Endothelial cell of umbilical vein (primary cell): Measurements from ENCODE around the gene LMCD1. TPM values are rescaled to one million over a fixed set of nuclear protein-coding genes. Genes with fewer than 3 reads are reported as not detected.

ENCODE experiments used
- BruUV-seq: library from RNA; stranded (reverse); fragments of 400-500 nt; replicated peaks from 2 replicates; lab custom pipeline; 2021; lab: Mats Ljungman, UMichigan
- CTCF ChIA-PET: fragments of 300-600, 350-600 bp; sonication (Branson Sonifier 250); formaldehyde crosslinking; loops from one replicate; lab custom pipeline; 2021; ENCODE audit warnings: antibody characterized with exemption, inconsistent platforms; lab: Charles Lee
- POLR2A ChIA-PET: fragments of 300-600, 350-600 bp; sonication (Branson Sonifier 250); formaldehyde crosslinking; loops from one replicate; lab custom pipeline; 2021; ENCODE audit warnings: antibody characterized with exemption, inconsistent platforms; lab: Charles Lee
- DNase-seq: peaks from one replicate; pipeline ENCODE4 v3.0.0-alpha.2; 2011; ENCODE audit warnings: low read depth, low spot score
- FAIRE-seq: peaks from 2 replicates; lab custom pipeline; 2011; peaks lifted over from hg19 to GRCh38; lab: Jason Lieb, UNC
- H2AFZ ChIP-seq: 2 replicates; pipeline ENCODE4 v1.6.0; 2012; ENCODE audit warnings: low read depth, low read length, control low read depth, inconsistent platforms
- H3K27ac ChIP-seq: 2 replicates; pipeline ENCODE4 v1.5.1; 2011; ENCODE audit warnings: low read depth, mild to moderate bottlenecking, control low read depth, low read length, moderate library complexity; ENCODE audit not compliant: insufficient read depth
- H3K27me3 ChIP-seq, 2 experiments: 2 replicates each; pipeline versions ENCODE4 v1.6.0 to v1.6.1; 2011; ENCODE audit warnings: low read length in 2 of 2, mixed read lengths in 1 of 2; ENCODE audit not compliant: control insufficient read depth in 2 of 2, insufficient read depth in 2 of 2
- H3K36me3 ChIP-seq, 2 experiments: 2 replicates in 1 of 2; 3 replicates in 1 of 2; pipeline ENCODE4 v1.5.1; 2011; ENCODE audit warnings: low read length in 2 of 2, mild to moderate bottlenecking in 1 of 2, moderate library complexity in 1 of 2; ENCODE audit not compliant: control insufficient read depth in 2 of 2, insufficient read depth in 2 of 2; ENCODE audit errors: extremely low read depth in 1 of 2
- H3K4me1 ChIP-seq: 3 replicates; pipeline ENCODE4 v1.5.1; 2011; ENCODE audit warnings: mild to moderate bottlenecking, low read length; ENCODE audit not compliant: control insufficient read depth, insufficient read depth; ENCODE audit errors: extremely low read depth
- H3K4me2 ChIP-seq: 2 replicates; pipeline ENCODE4 v1.6.1; 2011; ENCODE audit warnings: low read length, control low read depth, mixed read lengths; ENCODE audit not compliant: insufficient read depth
- H3K4me3 ChIP-seq, 3 experiments: fragments of 200-600 bp in 1 of 3; sonication (generic), shearing (Covaris generic) in 1 of 3; replicated peaks in 1 of 3; 2 replicates each; pipeline ENCODE4 v1.5.1; 2011 to 2016; ENCODE audit warnings: control low read depth in 3 of 3, low read length in 3 of 3, mild to moderate bottlenecking in 2 of 3, inconsistent platforms in 1 of 3, low read depth in 1 of 3, moderate library complexity in 1 of 3; ENCODE audit not compliant: insufficient read depth in 1 of 3
- H3K79me2 ChIP-seq: 2 replicates; pipeline ENCODE4 v1.6.0; 2012; ENCODE audit warnings: low read length, inconsistent platforms; ENCODE audit not compliant: control insufficient read depth, insufficient read depth
- H3K9ac ChIP-seq: replicated peaks from 2 replicates; pipeline ENCODE3; 2011; ENCODE audit warnings: low read length, control low read depth; ENCODE audit not compliant: insufficient read depth; ENCODE audit errors: extremely low read depth
- H3K9me1 ChIP-seq: replicated peaks from 3 replicates; pipeline ENCODE4 v1.6.0; 2011; ENCODE audit warnings: mild to moderate bottlenecking, low read length; ENCODE audit not compliant: control insufficient read depth, insufficient read depth; ENCODE audit errors: extremely low read depth
- H3K9me3 ChIP-seq: replicated peaks from 2 replicates; pipeline ENCODE4 v1.5.1; 2012; ENCODE audit warnings: low read length, inconsistent platforms; ENCODE audit not compliant: control insufficient read depth, insufficient read depth
- H4K20me1 ChIP-seq: replicated peaks from 2 replicates; pipeline ENCODE3; 2011; ENCODE audit warnings: mild to moderate bottlenecking, low read length; ENCODE audit not compliant: control insufficient read depth, insufficient read depth; ENCODE audit errors: extremely low read depth
- CTCF ChIP-seq, 2 donors: IDR thresholded peaks; 1 replicate in 1 of 2; 2 replicates in 1 of 2; pipeline ENCODE4 v1.5.1; 2011; ENCODE audit warnings: low read length in 2 of 2, mild to moderate bottlenecking in 2 of 2, moderate library complexity in 2 of 2, control low read depth in 1 of 2, inconsistent platforms in 1 of 2, low read depth in 1 of 2; ENCODE audit not compliant: insufficient read depth in 1 of 2; ENCODE audit errors: extremely low read depth in 1 of 2
- EZH2 ChIP-seq: IDR thresholded peaks from 2 replicates; pipeline ENCODE4 v1.6.1; 2012; ENCODE audit warnings: borderline replicate concordance, low read depth, mild to moderate bottlenecking, moderate library complexity, low read length, inconsistent platforms; ENCODE audit not compliant: severe bottlenecking
- FOS ChIP-seq: IDR thresholded peaks from 2 replicates; pipeline ENCODE4 v1.6.1; 2011; ENCODE audit warnings: mild to moderate bottlenecking, low read length, moderate library complexity, borderline replicate concordance; ENCODE audit not compliant: insufficient read depth
- GATA2 ChIP-seq: IDR thresholded peaks from 2 replicates; pipeline ENCODE4 v1.7.0; 2011; ENCODE audit warnings: low read depth, mild to moderate bottlenecking, moderate library complexity, mixed read lengths, low read length; ENCODE audit not compliant: insufficient read length, insufficient read depth
- JUN ChIP-seq: IDR thresholded peaks from 2 replicates; pipeline ENCODE4 v1.6.1; 2011; ENCODE audit warnings: borderline replicate concordance, low read depth; ENCODE audit not compliant: insufficient read length, insufficient read depth
- MAX ChIP-seq: IDR thresholded peaks from 2 replicates; pipeline ENCODE4 v1.6.1; 2011; ENCODE audit not compliant: insufficient read depth, insufficient read length
- MYC ChIP-seq: IDR thresholded peaks from one replicate; pipeline ENCODE4 v1.6.1; 2011; ENCODE audit warnings: mild to moderate bottlenecking, low read depth, low read length
- POLR2A ChIP-seq: IDR thresholded peaks from 2 replicates; pipeline ENCODE4 v1.6.1; 2012; ENCODE audit warnings: low read depth, mild to moderate bottlenecking, control low read depth, low read length
- POLR2AphosphoS5 ChIP-seq: IDR thresholded peaks from 2 replicates; pipeline ENCODE4 v1.6.1; 2012; ENCODE audit warnings: low read depth, mild to moderate bottlenecking, control low read depth, low read length, moderate library complexity; ENCODE audit not compliant: insufficient read depth
- dilution Hi-C: fragments of 300-500 bp; cut with MboI; formaldehyde crosslinking; loops from one replicate; pipeline ENCODE4 v1.15.0; 2019; ENCODE audit warnings: low sequenced_read_pairs; ENCODE audit not compliant: extremely low pct_ligation_motif_present
- intact Hi-C: fragments of 100-400 bp; cut with micrococcal nuclease; formaldehyde crosslinking; loops from one replicate; pipeline ENCODE4 v1.10.0; 2022
- polyA plus RNA-seq, 4 experiments: library from polyadenylated mRNA; depleted of rRNA in 3 of 4; stranded (reverse) in 3 of 4; unstranded in 1 of 4; fragments of >200 nt; gene quantifications; 2 replicates each; pipeline versions ENCODE4 v1.2.1 to v1.2.3, GENCODE V29; 2011 to 2012; ENCODE audit warnings: missing spikeins in 1 of 4
- total RNA-seq: library from RNA; stranded (reverse); gene quantifications from 2 replicates; pipeline ENCODE4 v1.2.3, GENCODE V29; 2021

The LMCD1 gene
- total and polyA plus RNA-seq, 2 donors (not counting 3 experiments of a cell fraction or from before 2014, with no cell fraction given), result 7.6 to 14.5 TPM

GRCh38 chr3:8576436-8576835 is 74.8 kb downstream of the LMCD1 start:
- peaks cover 6% of the 10 kb centered on the region for H3K4me1 ChIP-seq
- H3K27ac ChIP-seq, result no peak overlapping the region
- H3K79me2 ChIP-seq, result no peaks in the 10 kb centered on the region
- H3K9me3 ChIP-seq, result no peaks in the 10 kb centered on the region
- H2AFZ ChIP-seq, result no peak overlapping the region
- H4K20me1 ChIP-seq, result no peaks in the 10 kb centered on the region
- ChIA-PET CTCF (interaction anchor here (2.3 kb wide), 1 partner anchor 134 kb away, joined by 8 read pairs; no protein-coding TSS in a partner anchor), POLR2A (no interaction called here)
- no peak overlapping the region for H3K9ac ChIP-seq
- FAIRE-seq (no peak), DNase-seq (no peak)
- no peak for TF ChIP-seq FOS
- TF ChIP-seq EZH2, result no peak
- no peak for TF ChIP-seq GATA2
- TF ChIP-seq CTCF (IDR thresholded peaks at IDR 0.05; ENCODE audit: extremely low read depth in 1 of 2, insufficient read depth in 1 of 2, low read depth in 1 of 2, low read length in 2 of 2), result no peak
- no peak for TF ChIP-seq JUN
- no peak for TF ChIP-seq POLR2AphosphoS5
- TF ChIP-seq MAX, result no peak
- no peak for TF ChIP-seq POLR2A
- no peak for TF ChIP-seq MYC
- no peaks in the 10 kb centered on the region for H3K36me3 ChIP-seq
- dilution Hi-C loops, result no loop called here
- intact Hi-C loops, result no loop called here
- BruUV-seq, result no TSS peak
- H3K4me2 ChIP-seq, result no peak overlapping the region
- no peaks in the 10 kb centered on the region for H3K9me1 ChIP-seq
- no peaks in the 10 kb centered on the region for H3K27me3 ChIP-seq
- H3K4me3 ChIP-seq, result no peak overlapping the region
